Psoas muscle (tissue), 8 donors: ENCODE measurements around the gene NFASC. TPM values are rescaled to one million over a fixed set of nuclear protein-coding genes. Genes with fewer than 3 reads are reported as not detected.

ENCODE experiments used
- ATAC-seq, 4 donors: fragments of 200-7000 bp; cut with Tn5 transposase; one replicate each; pipeline ENCODE4 v1.9.1; 2020; ENCODE audit warnings: moderate library complexity in 3 of 4, mild to moderate bottlenecking in 2 of 4
- DNase-seq, 2 donors: peaks; one replicate each; pipeline ENCODE4 v3.0.0-alpha.2; 2020
- H3K27ac ChIP-seq: fragments of 200-600 bp; one replicate; pipeline ENCODE4 v1.8.0; 2022
- H3K27me3 ChIP-seq, 3 donors: fragments of 200-600 bp in 1 of 3; one replicate each; pipeline versions ENCODE4 v1.6.1 to v1.8.0; 2013 to 2022; ENCODE audit warnings: low read length in 2 of 3, mild to moderate bottlenecking in 2 of 3, moderate library complexity in 1 of 3; ENCODE audit not compliant: insufficient read depth in 3 of 3
- H3K36me3 ChIP-seq, 2 donors: fragments of 200-600 bp in 1 of 2; one replicate each; pipeline versions ENCODE4 v1.6.1 to v1.8.0; 2013 to 2022; ENCODE audit warnings: low read depth in 1 of 2, mild to moderate bottlenecking in 1 of 2, moderate library complexity in 1 of 2; ENCODE audit not compliant: insufficient read depth in 1 of 2
- H3K4me1 ChIP-seq: fragments of 200-600 bp; one replicate; pipeline ENCODE4 v1.8.0; 2022
- H3K4me3 ChIP-seq: fragments of 200-600 bp; one replicate; pipeline ENCODE4 v1.8.0; 2022; ENCODE audit warnings: mild to moderate bottlenecking
- H3K9me3 ChIP-seq: fragments of 200-600 bp; one replicate; pipeline ENCODE4 v1.8.0; 2022
- CTCF ChIP-seq: fragments of 200-600 bp; IDR thresholded peaks from one replicate; pipeline ENCODE4 v1.8.0; 2022; ENCODE audit warnings: antibody characterized with exemption
- WGBS, 3 donors: extraction: QIAGEN DNeasy Blood & Tissue Kit; methylation state at CpG; one replicate each; pipeline versions ENCODE4 v1.1.6 to v1.1.7; 2013; 5-methylcytosine and 5-hydroxymethylcytosine counted together
- intact Hi-C, 2 donors: fragments of 100-400 bp; cut with DNase I; formaldehyde crosslinking; loops; one replicate each; pipeline versions ENCODE4 v1.11.0 to v1.14.2; 2022
- polyA plus RNA-seq, 3 donors: library from polyadenylated mRNA; stranded (reverse); fragments of 200-250 nt; gene quantifications; one replicate each; pipeline ENCODE4 v1.2.3, GENCODE V29; 2013
- total RNA-seq, 4 donors: library from RNA; stranded (reverse); fragmentation: NEBNext Ultra II Directional in 2 of 4; extraction: Animal tissue kit (Norgen Biotek cat#: 25700) in 2 of 4; gene quantifications; one replicate each; pipeline versions ENCODE4 v1.2.1 to v1.2.4, GENCODE V29; 2021 to 2023
- donor health status: healthy with polysubstance abuse.
- donor health status: DM: no; HTN: no; CAD: no; lungs with moderate emphysema.
- donor health status: Bipolar disorder and iron deficiency.
- donor health status: healthy.
- donor health status: DM: yes; HTN: yes; CAD: no.
- donor health status: DM: no; HTN: no; CAD: no.
- donor health status: DM: no; HTN: no; CAD: no.
- donor health status: DM: yes; HTN: yes; CAD: no.

The NFASC gene
- total and polyA plus RNA-seq, 7 donors = 0.46 to 7.5 (median 0.90) TPM

DNA sequence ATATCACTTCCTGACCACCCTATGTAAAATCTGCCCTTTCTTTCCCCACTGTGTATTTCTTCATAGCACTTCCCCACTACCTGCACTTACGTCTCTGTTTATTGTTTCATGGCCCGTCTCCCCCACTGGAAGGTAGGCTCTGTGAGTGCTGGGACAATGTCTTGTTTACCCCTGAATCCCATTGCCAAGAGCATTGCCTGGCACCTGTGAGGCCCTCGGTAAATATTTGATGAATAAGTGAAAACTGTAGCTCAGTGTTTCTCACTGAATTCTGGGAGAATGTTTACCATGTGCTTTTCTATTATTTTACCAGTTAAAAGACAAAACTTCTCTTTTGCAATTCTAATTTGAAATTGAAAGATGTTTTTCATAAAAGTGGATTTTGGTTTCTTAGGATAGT, 11.8 kb downstream of the NFASC start:
- H3K4me1 ChIP-seq = no peaks in the 10 kb centered on the region
- DNase-seq = no peak
- no peak for ATAC-seq
- intact Hi-C loops = no loop called here
- 89 to 94% (median 92%) methylated on average over 3 of the region's 3 CpGs for WGBS, 3 donors
- H3K36me3 ChIP-seq = no peaks in the 10 kb centered on the region
- H3K27me3 ChIP-seq = peaks cover 0 to 3% (median 0%) of the 10 kb centered on the region in 3 donors
- H3K4me3 ChIP-seq = no peak overlapping the region
- TF ChIP-seq CTCF = no peak
- H3K9me3 ChIP-seq = no peaks in the 10 kb centered on the region
- no peak overlapping the region for H3K27ac ChIP-seq

DNA sequence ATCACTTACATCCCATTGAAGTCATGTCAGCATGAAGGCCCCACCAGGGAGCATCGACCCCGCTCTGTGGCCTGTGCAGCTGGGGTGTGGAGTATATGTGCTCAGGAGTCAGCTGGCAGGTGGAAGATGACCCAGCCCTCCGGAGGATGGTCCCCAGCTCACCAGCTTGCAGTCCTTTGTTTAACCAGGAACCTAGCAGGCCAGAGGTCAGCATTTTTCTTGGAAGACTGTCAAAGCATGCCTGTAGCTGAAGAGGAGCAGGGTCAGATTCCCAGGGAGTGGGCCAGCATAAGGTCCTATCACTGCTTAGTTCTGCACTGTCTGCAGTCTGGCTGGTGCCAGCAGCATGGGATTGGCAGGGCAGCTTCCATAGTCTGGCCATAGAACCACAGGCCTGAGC, 12.7 kb downstream of the NFASC start:
- H3K36me3 ChIP-seq = no peaks in the 10 kb centered on the region
- no peak for DNase-seq
- no peak for TF ChIP-seq CTCF
- intact Hi-C loops = no loop called here
- no peaks in the 10 kb centered on the region for H3K9me3 ChIP-seq
- H3K27me3 ChIP-seq = peaks cover 0 to 3% (median 0%) of the 10 kb centered on the region in 3 donors
- WGBS, 3 donors = 67 to 76% (median 70%) methylated on average over 3 of the region's 3 CpGs
- no peaks in the 10 kb centered on the region for H3K4me1 ChIP-seq
- H3K27ac ChIP-seq = no peak overlapping the region
- no peak overlapping the region for H3K4me3 ChIP-seq
- ATAC-seq = no peak

GRCh38 chr1:204885288-204885711, 14.6 kb downstream of the NFASC start:
- 16 to 29% (median 24%) methylated on average over 4 of the region's 4 CpGs for WGBS, 3 donors
- ATAC-seq (no peak), DNase-seq (no peak)
- intact Hi-C loops = no loop called here
- Histone ChIP-seq H3K4me3 (no peak overlapping the region), H3K36me3 (no peaks in the 10 kb centered on the region), H3K27me3 (peaks cover 0 to 3% (median 0%) of the 10 kb centered on the region in 3 donors), H3K27ac (no peak overlapping the region), H3K9me3 (no peaks in the 10 kb centered on the region), H3K4me1 (no peaks in the 10 kb centered on the region)
- no peak for TF ChIP-seq CTCF

GRCh38 chr1:204885790-204886189, 15.1 kb downstream of the NFASC start:
- H3K27ac ChIP-seq = no peak overlapping the region
- H3K4me3 ChIP-seq = no peak overlapping the region
- ATAC-seq = no peak

More at GRCh38 chr1:204885790-204886189, 15.1 kb downstream of the NFASC start:
- no peak for TF ChIP-seq CTCF
- peaks cover 0 to 3% (median 0%) of the 10 kb centered on the region in 3 donors for H3K27me3 ChIP-seq
- 27 to 48% (median 31%) methylated on average over 8 of the region's 8 CpGs for WGBS, 3 donors
- no peaks in the 10 kb centered on the region for H3K36me3 ChIP-seq
- no peak for DNase-seq
- intact Hi-C loops = no loop called here
- H3K9me3 ChIP-seq = no peaks in the 10 kb centered on the region
- H3K4me1 ChIP-seq = no peaks in the 10 kb centered on the region
